ENCODE results near the gene HHATL. TPM values are rescaled to one million over a fixed set of nuclear protein-coding genes. Genes with fewer than 3 reads are reported as not detected.

HHATL gene
- total and polyA plus RNA-seq, 2 of the 8 experiments (the other 6 are each of a cell fraction or from before 2014, with no cell fraction given) = 0.18 TPM; not detected in 1

DNA sequence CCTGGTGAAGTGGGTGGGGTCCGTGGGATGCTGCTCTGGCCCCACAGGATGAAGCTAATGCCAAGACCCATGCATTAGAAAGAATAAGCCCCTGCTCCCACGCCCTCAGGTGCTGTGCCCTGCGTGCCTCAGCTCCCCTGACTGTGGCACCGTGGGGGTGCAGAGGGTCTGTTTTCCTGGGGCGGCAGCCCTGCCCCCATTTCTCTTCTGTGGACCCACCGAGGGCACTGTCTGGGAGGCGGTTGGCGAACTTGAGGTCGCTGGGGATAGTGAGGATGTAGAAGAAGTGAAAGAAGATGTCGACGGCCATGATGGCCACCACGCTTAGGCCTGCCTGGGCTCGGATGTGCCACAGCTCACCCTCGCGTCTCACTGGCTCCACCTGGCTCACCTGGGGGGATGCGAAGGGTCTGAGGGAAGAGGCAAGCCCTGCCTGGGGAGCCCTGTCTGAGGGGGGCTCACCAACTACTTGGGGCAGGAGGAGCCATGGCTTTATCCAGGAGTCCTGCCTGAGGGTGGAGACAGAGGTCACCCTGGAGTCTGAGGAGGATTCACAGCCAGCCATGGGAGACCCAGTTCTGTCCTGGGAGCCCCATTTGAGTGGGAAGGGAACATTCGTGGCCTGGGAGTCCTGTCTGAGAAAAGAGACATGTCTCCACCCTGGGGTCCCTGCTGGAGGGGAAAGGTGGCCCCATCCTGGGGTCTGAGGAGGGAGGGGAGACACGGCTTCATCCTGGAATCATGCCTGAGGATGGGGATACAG lies 5.1 kb downstream of the HHATL start:
- no peak overlapping the region for H4K5ac ChIP-seq (ENCODE audit: insufficient read length, low read depth, low read length)
- no peak for FAIRE-seq
- CTCF ChIA-PET (ENCODE audit: partially characterized antibody) = interaction anchor here (0.6 to 2.0 kb wide), 4 partner anchors 9 to 640 kb away, joined by 3 to 9 read pairs (median 4); no protein-coding TSS in a partner anchor
- TF ChIP-seq, protein P1, sequence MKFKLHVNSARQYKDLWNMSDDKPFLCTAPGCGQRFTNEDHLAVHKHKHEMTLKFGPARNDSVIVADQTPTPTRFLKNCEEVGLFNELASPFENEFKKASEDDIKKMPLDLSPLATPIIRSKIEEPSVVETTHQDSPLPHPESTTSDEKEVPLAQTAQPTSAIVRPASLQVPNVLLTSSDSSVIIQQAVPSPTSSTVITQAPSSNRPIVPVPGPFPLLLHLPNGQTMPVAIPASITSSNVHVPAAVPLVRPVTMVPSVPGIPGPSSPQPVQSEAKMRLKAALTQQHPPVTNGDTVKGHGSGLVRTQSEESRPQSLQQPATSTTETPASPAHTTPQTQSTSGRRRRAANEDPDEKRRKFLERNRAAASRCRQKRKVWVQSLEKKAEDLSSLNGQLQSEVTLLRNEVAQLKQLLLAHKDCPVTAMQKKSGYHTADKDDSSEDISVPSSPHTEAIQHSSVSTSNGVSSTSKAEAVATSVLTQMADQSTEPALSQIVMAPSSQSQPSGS (IDR thresholded peaks at IDR 0.05; ENCODE audit: low read length) = no peak
- TF ChIP-seq, protein P2, sequence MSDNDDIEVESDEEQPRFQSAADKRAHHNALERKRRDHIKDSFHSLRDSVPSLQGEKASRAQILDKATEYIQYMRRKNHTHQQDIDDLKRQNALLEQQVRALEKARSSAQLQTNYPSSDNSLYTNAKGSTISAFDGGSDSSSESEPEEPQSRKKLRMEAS (IDR thresholded peaks at IDR 0.05) = no peak
- TF ChIP-seq SAP30 (IDR thresholded peaks at IDR 0.05; ENCODE audit: insufficient read depth, insufficient replicate concordance, low read length) (no peak), TAF7 (optimal IDR thresholded peaks at IDR 0.05; ENCODE audit: borderline replicate concordance, low read depth, low read length) (no peak), YY1 (IDR thresholded peaks at IDR 0.05; ENCODE audit: low read depth, low read length) (no peak), TAF1 (IDR thresholded peaks at IDR 0.05; ENCODE audit: low read depth, low read length) (no peak)
- TF ChIP-seq, protein P3, sequence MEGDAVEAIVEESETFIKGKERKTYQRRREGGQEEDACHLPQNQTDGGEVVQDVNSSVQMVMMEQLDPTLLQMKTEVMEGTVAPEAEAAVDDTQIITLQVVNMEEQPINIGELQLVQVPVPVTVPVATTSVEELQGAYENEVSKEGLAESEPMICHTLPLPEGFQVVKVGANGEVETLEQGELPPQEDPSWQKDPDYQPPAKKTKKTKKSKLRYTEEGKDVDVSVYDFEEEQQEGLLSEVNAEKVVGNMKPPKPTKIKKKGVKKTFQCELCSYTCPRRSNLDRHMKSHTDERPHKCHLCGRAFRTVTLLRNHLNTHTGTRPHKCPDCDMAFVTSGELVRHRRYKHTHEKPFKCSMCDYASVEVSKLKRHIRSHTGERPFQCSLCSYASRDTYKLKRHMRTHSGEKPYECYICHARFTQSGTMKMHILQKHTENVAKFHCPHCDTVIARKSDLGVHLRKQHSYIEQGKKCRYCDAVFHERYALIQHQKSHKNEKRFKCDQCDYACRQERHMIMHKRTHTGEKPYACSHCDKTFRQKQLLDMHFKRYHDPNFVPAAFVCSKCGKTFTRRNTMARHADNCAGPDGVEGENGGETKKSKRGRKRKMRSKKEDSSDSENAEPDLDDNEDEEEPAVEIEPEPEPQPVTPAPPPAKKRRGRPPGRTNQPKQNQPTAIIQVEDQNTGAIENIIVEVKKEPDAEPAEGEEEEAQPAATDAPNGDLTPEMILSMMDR (IDR thresholded peaks at IDR 0.05; ENCODE audit: control extremely low read depth in 1 of 3, insufficient read depth in 1 of 3, low read depth in 1 of 3, low read length in 3 of 3) = no peak

More for the DNA sequence above, 5.1 kb downstream of the HHATL start:
- POLR2A ChIA-PET (ENCODE audit: partially characterized antibody) = interaction anchor here (1.1 kb wide), 1 partner anchor 41 kb away, joined by 3 read pairs; no protein-coding TSS in a partner anchor
- no peak overlapping the region for H3K23ac ChIP-seq (ENCODE audit: insufficient read length)
- no peaks in the 10 kb centered on the region for H3K9me3 ChIP-seq (ENCODE audit: insufficient read depth in 2 of 2, low read depth in 1 of 2, low read length in 1 of 2)
- H3K56ac ChIP-seq (replicated peaks; ENCODE audit: insufficient read length, low read depth, low read length) = no peak overlapping the region
- H3K79me1 ChIP-seq (ENCODE audit: low read depth, low read length) = no peaks in the 10 kb centered on the region
- H3K4ac ChIP-seq (replicated peaks; ENCODE audit: insufficient read length, low read depth, low read length) = no peak overlapping the region
- H3K23me2 ChIP-seq (ENCODE audit: low read depth, low read length) = peaks cover 2% of the 10 kb centered on the region; the same call in 1 of the 2 replicates
- no peak overlapping the region for H2AK5ac ChIP-seq (ENCODE audit: low read depth, low read length)
- no peak overlapping the region for H3K14ac ChIP-seq (ENCODE audit: insufficient read length)
- H4K91ac ChIP-seq (replicated peaks; ENCODE audit: insufficient read length, low read length) = no peak overlapping the region
- H2BK5ac ChIP-seq (ENCODE audit: low read depth, low read length) = no peak overlapping the region
- H3K27me3 ChIP-seq (replicated peaks in 1 of 4; ENCODE audit: control insufficient read depth in 3 of 4, extremely low read depth in 1 of 4, insufficient read depth in 3 of 4, low read length in 3 of 4) = 0 out of 7 replicates have a peak, but pooled peaks cover 0 to 2% (median 0%) of the 10 kb centered on the region in 4 experiments
- no peaks in the 10 kb centered on the region for H3K79me2 ChIP-seq (ENCODE audit: control insufficient read depth in 1 of 2, insufficient read depth in 2 of 2, low read length in 2 of 2)
- peaks cover 0 to 2% of the 10 kb centered on the region in 2 experiments for H4K20me1 ChIP-seq (replicated peaks in 1 of 2; ENCODE audit: control insufficient read depth in 1 of 2, insufficient read depth in 2 of 2, low read length in 2 of 2)
- no peak overlapping the region for H2BK12ac ChIP-seq (ENCODE audit: low read depth, low read length)
- H3K18ac ChIP-seq (ENCODE audit: extremely low read depth, low read length) = no peak overlapping the region
- DNase-seq (ENCODE audit: low read depth in 1 of 2, low spot score in 2 of 2) = peak in 1 of 2 experiments; percentile 35
- no peak overlapping the region for H2BK20ac ChIP-seq (ENCODE audit: low read length)
- no peak overlapping the region for H3K4me2 ChIP-seq (ENCODE audit: insufficient read depth in 1 of 2, low read depth in 2 of 2, low read length in 2 of 2)
- no peak overlapping the region for H2BK120ac ChIP-seq (replicated peaks; ENCODE audit: low read depth, low read length)
- H3K4me1 ChIP-seq (replicated peaks in 1 of 4; ENCODE audit: control insufficient read depth in 3 of 4, insufficient read depth in 4 of 4, low read length in 3 of 4) = peaks cover 0 to 11% (median 0%) of the 10 kb centered on the region in 4 experiments; a peak in 3 of 7 replicates
- no peak overlapping the region for H2BK15ac ChIP-seq (ENCODE audit: low read length)
- 90% methylated on average over 17 of the region's 18 CpGs; no CpG with 5 or more reads in 1 of the 2 experiments for WGBS, 2 experiments (ENCODE audit: extremely low coverage in 1 of 2, insufficient coverage in 1 of 2, insufficient read length in 1 of 2, insufficient replicate concordance in 2 of 2, low coverage in 1 of 2, low lambda C conversion rate in 2 of 2, missing lambda C conversion rate in 1 of 2)
- H4K8ac ChIP-seq (ENCODE audit: extremely low read depth, insufficient read depth, low read length) = no peak overlapping the region
- H2AFZ ChIP-seq (ENCODE audit: low read length) = no peak overlapping the region
- H3K9ac ChIP-seq (replicated peaks in 1 of 4; ENCODE audit: extremely low read depth in 1 of 4, low read depth in 3 of 4, low read length in 3 of 4) = no peak overlapping the region
- no peak overlapping the region for H3K4me3 ChIP-seq (ENCODE audit: extremely low read depth in 1 of 4, insufficient read depth in 2 of 4, low read depth in 3 of 4, low read length in 4 of 4)
- no peak overlapping the region for H3K27ac ChIP-seq (ENCODE audit: low read depth, low read length)
- no peaks in the 10 kb centered on the region for H3K36me3 ChIP-seq (ENCODE audit: control insufficient read depth in 2 of 4, insufficient read depth in 4 of 4, low read length in 3 of 4)
